ENCODE data around the gene FAM8A1. TPM values are rescaled to one million over a fixed set of nuclear protein-coding genes. Genes with fewer than 3 reads are reported as not detected.

The FAM8A1 gene
- total and polyA plus RNA-seq, 9 of the 15 experiments (the other 6 are each of a cell fraction or from before 2014, with no cell fraction given), result 4.9 to 23.6 (median 14.2) TPM

DNA sequence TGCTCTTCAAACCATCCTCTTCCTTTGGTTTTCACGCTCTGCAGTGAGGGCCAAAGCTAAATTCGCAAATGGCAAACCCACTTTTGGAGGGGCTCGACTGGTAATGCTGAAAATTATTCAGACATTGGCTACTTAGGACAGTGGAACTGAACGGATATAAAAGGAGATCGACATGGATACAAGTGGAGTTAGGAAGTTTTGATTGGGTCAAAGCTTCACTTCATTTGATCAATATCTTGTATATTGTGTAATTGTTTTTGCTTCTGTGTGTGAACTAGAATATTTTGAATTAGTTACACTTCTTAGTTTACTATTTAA lies 1.2 kb downstream of the FAM8A1 start:
- peak overlapping the region; percentile 91 for H3K27ac ChIP-seq (ENCODE audit: extremely low read depth, low read depth, low read length)
- TF ChIP-seq KHSRP (IDR thresholded peaks at IDR 0.05) (no peak), TBP (optimal IDR thresholded peaks at IDR 0.05; ENCODE audit: low read depth, low read length) (peak; percentile 2), CEBPB (tag; IDR thresholded peaks at IDR 0.05) (peak; percentile 72), CEBPG (CRISPR knock-in tag; IDR thresholded peaks at IDR 0.05) (no peak), CEBPG (tag; conservative IDR thresholded peaks at IDR 0.05 in 1 of 2, IDR thresholded peaks at IDR 0.05 in 1 of 2) (0 out of 4 replicates have a peak, but pooled peaks of 1 of the 2 experiments have one; percentile 33), ZNF75A (CRISPR knock-in tag; IDR thresholded peaks at IDR 0.05) (0 out of 2 replicates have a peak, but pooled peaks have one; percentile 32), ZNF311 (CRISPR knock-in tag; IDR thresholded peaks at IDR 0.05) (0 out of 2 replicates have a peak, but pooled peaks have one; percentile 40)
- TF ChIP-seq, protein P1, sequence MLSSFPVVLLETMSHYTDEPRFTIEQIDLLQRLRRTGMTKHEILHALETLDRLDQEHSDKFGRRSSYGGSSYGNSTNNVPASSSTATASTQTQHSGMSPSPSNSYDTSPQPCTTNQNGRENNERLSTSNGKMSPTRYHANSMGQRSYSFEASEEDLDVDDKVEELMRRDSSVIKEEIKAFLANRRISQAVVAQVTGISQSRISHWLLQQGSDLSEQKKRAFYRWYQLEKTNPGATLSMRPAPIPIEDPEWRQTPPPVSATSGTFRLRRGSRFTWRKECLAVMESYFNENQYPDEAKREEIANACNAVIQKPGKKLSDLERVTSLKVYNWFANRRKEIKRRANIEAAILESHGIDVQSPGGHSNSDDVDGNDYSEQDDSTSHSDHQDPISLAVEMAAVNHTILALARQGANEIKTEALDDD (IDR thresholded peaks at IDR 0.05), result peak; percentile 85
- TF ChIP-seq, protein P2, sequence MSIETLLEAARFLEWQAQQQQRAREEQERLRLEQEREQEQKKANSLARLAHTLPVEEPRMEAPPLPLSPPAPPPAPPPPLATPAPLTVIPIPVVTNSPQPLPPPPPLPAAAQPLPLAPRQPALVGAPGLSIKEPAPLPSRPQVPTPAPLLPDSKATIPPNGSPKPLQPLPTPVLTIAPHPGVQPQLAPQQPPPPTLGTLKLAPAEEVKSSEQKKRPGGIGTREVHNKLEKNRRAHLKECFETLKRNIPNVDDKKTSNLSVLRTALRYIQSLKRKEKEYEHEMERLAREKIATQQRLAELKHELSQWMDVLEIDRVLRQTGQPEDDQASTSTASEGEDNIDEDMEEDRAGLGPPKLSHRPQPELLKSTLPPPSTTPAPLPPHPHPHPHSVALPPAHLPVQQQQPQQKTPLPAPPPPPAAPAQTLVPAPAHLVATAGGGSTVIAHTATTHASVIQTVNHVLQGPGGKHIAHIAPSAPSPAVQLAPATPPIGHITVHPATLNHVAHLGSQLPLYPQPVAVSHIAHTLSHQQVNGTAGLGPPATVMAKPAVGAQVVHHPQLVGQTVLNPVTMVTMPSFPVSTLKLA (conservative IDR thresholded peaks at IDR 0.05), result 0 out of 4 replicates have a peak, but pooled peaks of 1 of the 2 experiments have one; percentile 7
- TF ChIP-seq, protein P3, sequence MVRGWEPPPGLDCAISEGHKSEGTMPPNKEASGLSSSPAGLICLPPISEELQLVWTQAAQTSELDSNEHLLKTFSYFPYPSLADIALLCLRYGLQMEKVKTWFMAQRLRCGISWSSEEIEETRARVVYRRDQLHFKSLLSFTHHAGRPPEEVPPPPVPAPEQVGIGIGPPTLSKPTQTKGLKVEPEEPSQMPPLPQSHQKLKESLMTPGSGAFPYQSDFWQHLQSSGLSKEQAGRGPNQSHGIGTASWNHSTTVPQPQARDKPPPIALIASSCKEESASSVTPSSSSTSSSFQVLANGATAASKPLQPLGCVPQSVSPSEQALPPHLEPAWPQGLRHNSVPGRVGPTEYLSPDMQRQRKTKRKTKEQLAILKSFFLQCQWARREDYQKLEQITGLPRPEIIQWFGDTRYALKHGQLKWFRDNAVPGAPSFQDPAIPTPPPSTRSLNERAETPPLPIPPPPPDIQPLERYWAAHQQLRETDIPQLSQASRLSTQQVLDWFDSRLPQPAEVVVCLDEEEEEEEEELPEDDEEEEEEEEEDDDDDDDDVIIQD (CRISPR knock-in tag; IDR thresholded peaks at IDR 0.05), result no peak
- H3K9ac ChIP-seq (ENCODE audit: insufficient read depth in 1 of 2, low read depth in 2 of 2, low read length in 2 of 2), result peak overlapping the region; percentile 65 to 99; a peak in 3 of 4 replicates
- no peaks in the 10 kb centered on the region for H3K9me1 ChIP-seq (ENCODE audit: control insufficient read depth, insufficient read depth, low read length)
- peaks cover 25% of the 10 kb centered on the region for H3K79me2 ChIP-seq (ENCODE audit: control insufficient read depth, insufficient read depth, low read length)
- peak overlapping the region; percentile 94 for H2AFZ ChIP-seq (ENCODE audit: low read depth, low read length)
- no peaks in the 10 kb centered on the region; the same call in 1 of the 2 replicates for H3K9me3 ChIP-seq (replicated peaks; ENCODE audit: control insufficient read depth, insufficient read depth, low read depth, low read length)
- WGBS (ENCODE audit: insufficient coverage, low coverage, missing lambda C conversion rate), result 0% methylated on average over 5 of the region's 5 CpGs
- peaks cover 27% of the 10 kb centered on the region; the same call in 2 of the 3 replicates for H3K36me3 ChIP-seq (ENCODE audit: control insufficient read depth, insufficient read depth, low read length)
- intact Hi-C loops (cut with micrococcal nuclease), result loop anchor here (2.0 kb wide), 1 partner anchor 105 kb away; the partner anchor contains the start of gene NUP153
- H3K4me2 ChIP-seq (ENCODE audit: insufficient read depth, low read length), result peak overlapping the region; percentile 87
- ChIA-PET CTCF (ENCODE audit: low intra/inter-chr PET ratio) (interaction anchor here (0.9 kb wide), 1 partner anchor 11 kb away, joined by 5 read pairs; no protein-coding TSS in a partner anchor), POLR2A (interaction anchor here (0.6 to 2.7 kb wide), 6 partner anchors 8 to 203 kb away, joined by 3 to 20 read pairs (median 4); no protein-coding TSS in a partner anchor)
- H3K4me3 ChIP-seq, result peak overlapping the region; percentile 88
- no peak; the same call in 2 of the 3 replicates for ATAC-seq
- no peak for FAIRE-seq
- no peaks in the 10 kb centered on the region for H3K27me3 ChIP-seq (ENCODE audit: control insufficient read depth in 2 of 2, insufficient read depth in 2 of 2, low read length in 2 of 2)
- TSS peak; percentile 52 for BruUV-seq (replicated peaks)
- DNase-seq (ENCODE audit: extremely low read depth in 1 of 4, low spot score in 3 of 4), result no peak
- no peaks in the 10 kb centered on the region for H4K20me1 ChIP-seq (replicated peaks; ENCODE audit: control insufficient read depth, insufficient read depth, low read length)
- in situ Hi-C loops (cut with MboI), result no loop called here
- peaks cover 5 to 18% of the 10 kb centered on the region in 2 experiments; a peak in 4 of 5 replicates for H3K4me1 ChIP-seq (replicated peaks in 1 of 2; ENCODE audit: control insufficient read depth in 2 of 2, insufficient read depth in 2 of 2, low read length in 2 of 2)

Measured in K562 (cell line).